Smooth muscle cell (in vitro differentiated cells): Measurements from ENCODE around the gene CCDC97. TPM values are rescaled to one million over a fixed set of nuclear protein-coding genes. Genes with fewer than 3 reads are reported as not detected.
"Not testable (repeated sequence)": the region's sequence is repeated elsewhere in the genome, so short reads cannot be mapped to it uniquely, and the experiment has no call there.

ENCODE experiments used
- DNase-seq: peaks from one replicate; lab custom pipeline; 2025; ENCODE audit not compliant: unreplicated experiment; lab: John Stamatoyannopoulos, UW
- H2AFZ ChIP-seq: fragments of 200-600 bp; sonication (generic); 2 replicates; pipeline ENCODE4 v1.6.0; 2016; ENCODE audit warnings: antibody characterized with exemption, low read depth, mild to moderate bottlenecking
- H3F3A ChIP-seq: fragments of 200-600 bp; sonication (generic); 2 replicates; pipeline ENCODE4 v1.6.0; 2017; ENCODE audit warnings: antibody characterized with exemption, low read depth
- H3K27ac ChIP-seq: fragments of 200-600 bp; sonication (generic); 2 replicates; pipeline ENCODE4 v1.5.1; 2016; ENCODE audit warnings: low read depth, mild to moderate bottlenecking
- H3K27me3 ChIP-seq: fragments of 200-600 bp; sonication (generic); 2 replicates; pipeline ENCODE4 v1.6.1; 2016; ENCODE audit warnings: low read depth, mild to moderate bottlenecking
- H3K36me3 ChIP-seq: fragments of 200-600 bp; sonication (generic); 2 replicates; pipeline ENCODE4 v1.5.1; 2016; ENCODE audit warnings: low read depth
- H3K4me1 ChIP-seq: fragments of 200-600 bp; sonication (generic); 2 replicates; pipeline ENCODE4 v1.5.1; 2016; ENCODE audit warnings: low read depth
- H3K4me2 ChIP-seq: fragments of 200-600 bp; sonication (generic); 2 replicates; pipeline ENCODE4 v1.6.0; 2016; ENCODE audit warnings: mild to moderate bottlenecking
- H3K4me3 ChIP-seq: fragments of 200-600 bp; sonication (generic); 2 replicates; pipeline ENCODE4 v1.5.1; 2016; ENCODE audit warnings: mild to moderate bottlenecking
- H3K79me2 ChIP-seq: fragments of 200-600 bp; sonication (generic); 2 replicates; pipeline ENCODE4 v1.6.0; 2016; ENCODE audit warnings: low read depth, mild to moderate bottlenecking
- H3K9ac ChIP-seq: fragments of 200-600 bp; sonication (generic); 2 replicates; pipeline ENCODE4 v1.6.0; 2016; ENCODE audit warnings: low read depth
- H3K9me3 ChIP-seq: fragments of 200-600 bp; sonication (generic); replicated peaks from 2 replicates; pipeline ENCODE4 v1.5.1; 2016; ENCODE audit warnings: low read depth
- H4K20me1 ChIP-seq: fragments of 200-600 bp; sonication (generic); 2 replicates; pipeline ENCODE4 v1.6.0; 2016; ENCODE audit warnings: low read depth
- CTCF ChIP-seq: fragments of 200-600 bp; sonication (generic); IDR thresholded peaks from 2 replicates; pipeline ENCODE4 v1.5.1; 2017; ENCODE audit warnings: borderline replicate concordance, mild to moderate bottlenecking, antibody characterized with exemption; ENCODE audit not compliant: insufficient read depth, poor library complexity, severe bottlenecking
- WGBS: methylation state at CpG from one replicate; pipeline ENCODE4 v1.1.7; 2016; ENCODE audit warnings: low lambda C conversion rate; 5-methylcytosine and 5-hydroxymethylcytosine counted together
- polyA plus RNA-seq: library from polyadenylated mRNA; unstranded; fragments of >200 nt; fragmentation: Nextera tagmentation; extraction: Ambion mirVana; gene quantifications from 2 replicates; pipeline ENCODE4 v1.2.1, GENCODE V29; 2016
- total RNA-seq: library from RNA; depleted of rRNA; stranded (reverse); fragments of >200 nt; gene quantifications from 2 replicates; pipeline ENCODE4 v1.2.3, GENCODE V29; 2014

Gene CCDC97
- total and polyA plus RNA-seq, 2 experiments from 2014 or later, result 7.5 to 18.2 TPM

GRCh38 chr19:41276231-41276630, 33.7 kb upstream of the CCDC97 start:
- Histone ChIP-seq H3K36me3 (peaks cover 69% of the 10 kb centered on the region), H3K4me1 (no peaks in the 10 kb centered on the region), H2AFZ (no peak overlapping the region), H3F3A (no peaks in the 10 kb centered on the region), H3K27me3 (no peaks in the 10 kb centered on the region), H3K27ac (no peak overlapping the region), H3K4me3 (no peak overlapping the region), H4K20me1 (peaks cover 33% of the 10 kb centered on the region), H3K9ac (no peak overlapping the region), H3K79me2 (peaks cover 8% of the 10 kb centered on the region), H3K9me3 (no peaks in the 10 kb centered on the region), H3K4me2 (no peak overlapping the region)
- TF ChIP-seq CTCF, result no peak
- no peak for DNase-seq
- WGBS, result 96% methylated on average over 3 of the region's 3 CpGs

- Histone ChIP-seq H3K27ac (no peak overlapping the region), H3K27me3 (no peaks in the 10 kb centered on the region), H3K36me3 (peaks cover 64% of the 10 kb centered on the region), H4K20me1 (peaks cover 32% of the 10 kb centered on the region), H3K9me3 (no peaks in the 10 kb centered on the region), H2AFZ (no peak overlapping the region), H3K79me2 (no peaks in the 10 kb centered on the region), H3K4me1 (no peaks in the 10 kb centered on the region), H3F3A (no peaks in the 10 kb centered on the region), H3K4me2 (no peak overlapping the region), H3K4me3 (no peak overlapping the region), H3K9ac (no peak overlapping the region)
- no peak for DNase-seq
- 95% methylated on average over 2 of the region's 2 CpGs for WGBS
- TF ChIP-seq CTCF, result no peak
Observed at GRCh38 chr19:41278478-41278877, 31.5 kb upstream of the CCDC97 start.

GRCh38 chr19:41288673-41289530, 21.1 kb upstream of the CCDC97 start:
- H3K9ac ChIP-seq, result no peak overlapping the region
- peaks cover 2% of the 10 kb centered on the region for H3F3A ChIP-seq
- H3K79me2 ChIP-seq, result peaks cover 20% of the 10 kb centered on the region
- 90% methylated on average over 3 of the region's 3 CpGs for WGBS
- H3K36me3 ChIP-seq, result peaks cover 33% of the 10 kb centered on the region
- no peak overlapping the region for H2AFZ ChIP-seq
- H3K27ac ChIP-seq, result no peak overlapping the region
- H3K4me3 ChIP-seq, result no peak overlapping the region
- H3K4me1 ChIP-seq, result no peaks in the 10 kb centered on the region
- no peak for TF ChIP-seq CTCF
- no peak for DNase-seq
- peaks cover 52% of the 10 kb centered on the region for H4K20me1 ChIP-seq
- no peaks in the 10 kb centered on the region for H3K27me3 ChIP-seq
- H3K4me2 ChIP-seq, result no peak overlapping the region
- H3K9me3 ChIP-seq, result no peaks in the 10 kb centered on the region

GRCh38 chr19:41289814-41290213, 20.2 kb upstream of the CCDC97 start:
- not testable (repeated sequence) for H2AFZ ChIP-seq, H3K4me3 ChIP-seq, H3K4me2 ChIP-seq, H3K4me1 ChIP-seq, H3K27me3 ChIP-seq, H3K9me3 ChIP-seq, H3K27ac ChIP-seq, DNase-seq, H3K9ac ChIP-seq
- peaks cover 53% of the 10 kb centered on the region for H4K20me1 ChIP-seq
- peaks cover 30% of the 10 kb centered on the region for H3K36me3 ChIP-seq
- H3K79me2 ChIP-seq, result peaks cover 20% of the 10 kb centered on the region
- peaks cover 11% of the 10 kb centered on the region for H3F3A ChIP-seq
- 96% methylated on average over 8 of the region's 8 CpGs for WGBS
